Neutrophil (primary cell): ENCODE results near the gene SLC6A7.
"Not testable (repeated sequence)": the region's sequence is repeated elsewhere in the genome, so short reads cannot be mapped to it uniquely, and the experiment has no call there.

Experiments used
- H3K27ac ChIP-seq: fragments of 200-600 bp; sonication (generic); 2 replicates; pipeline ENCODE4 v1.5.1; 2016; ENCODE audit warnings: mild to moderate bottlenecking, moderate library complexity
- H3K27me3 ChIP-seq: fragments of 200-600 bp; sonication (generic); 2 replicates; pipeline ENCODE4 v1.6.0; 2016; ENCODE audit warnings: mild to moderate bottlenecking
- H3K36me3 ChIP-seq: fragments of 200-600 bp; sonication (generic); 2 replicates; pipeline ENCODE4 v1.5.1; 2017
- H3K4me1 ChIP-seq, 2 experiments: fragments of 200-600 bp in 1 of 2; sonication (generic) in 1 of 2; 1 replicate in 1 of 2; 2 replicates in 1 of 2; pipeline versions ENCODE4 v1.5.1 to v1.6.1; 2013 to 2016; ENCODE audit warnings: low read depth in 1 of 2, low read length in 1 of 2, mild to moderate bottlenecking in 1 of 2, moderate library complexity in 1 of 2; ENCODE audit not compliant: control insufficient read depth in 1 of 2, insufficient read depth in 1 of 2
- H3K4me3 ChIP-seq, 2 experiments: fragments of 200-600 bp in 1 of 2; sonication (generic) in 1 of 2; 1 replicate in 1 of 2; 2 replicates in 1 of 2; pipeline ENCODE4 v1.5.1; 2013 to 2016; ENCODE audit warnings: low read depth in 1 of 2, low read length in 1 of 2, mild to moderate bottlenecking in 1 of 2, moderate library complexity in 1 of 2
- H3K9me3 ChIP-seq: fragments of 200-600 bp; sonication (generic); 2 replicates; pipeline ENCODE4 v1.5.1; 2016
- TF ChIP-seq, protein P1 (sequence below): fragments of 200-600 bp; sonication (generic); IDR thresholded peaks from 2 replicates; pipeline ENCODE4 v1.5.1; 2016; ENCODE audit warnings: antibody characterized with exemption

Gene SLC6A7

DNA sequence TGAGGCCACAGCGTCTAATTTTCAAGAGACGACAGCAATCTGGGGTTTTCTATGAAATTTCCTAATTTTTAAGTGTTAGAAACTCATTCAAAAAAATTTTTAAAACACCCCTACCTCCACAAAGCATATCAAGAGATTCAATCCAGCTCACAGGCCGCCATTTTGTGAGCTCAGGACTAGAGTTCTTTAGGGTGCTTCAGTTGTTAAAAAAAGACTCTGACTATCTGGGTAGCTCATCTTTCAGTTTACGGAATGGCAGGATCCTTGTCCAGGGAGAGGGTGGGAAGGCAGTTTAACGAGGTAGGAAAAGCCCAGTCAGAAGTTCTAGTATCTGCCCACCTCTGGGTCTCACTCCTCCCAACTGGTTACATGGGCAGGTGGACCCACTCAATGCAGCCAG, 56.6 kb downstream of the SLC6A7 start:
- Histone ChIP-seq H3K9me3 (no peaks in the 10 kb centered on the region), H3K27ac (no peak overlapping the region), H3K4me3 (no peak overlapping the region), H3K27me3 (no peaks in the 10 kb centered on the region), H3K4me1 (no peaks in the 10 kb centered on the region), H3K36me3 (no peaks in the 10 kb centered on the region)
- TF ChIP-seq, protein P1, sequence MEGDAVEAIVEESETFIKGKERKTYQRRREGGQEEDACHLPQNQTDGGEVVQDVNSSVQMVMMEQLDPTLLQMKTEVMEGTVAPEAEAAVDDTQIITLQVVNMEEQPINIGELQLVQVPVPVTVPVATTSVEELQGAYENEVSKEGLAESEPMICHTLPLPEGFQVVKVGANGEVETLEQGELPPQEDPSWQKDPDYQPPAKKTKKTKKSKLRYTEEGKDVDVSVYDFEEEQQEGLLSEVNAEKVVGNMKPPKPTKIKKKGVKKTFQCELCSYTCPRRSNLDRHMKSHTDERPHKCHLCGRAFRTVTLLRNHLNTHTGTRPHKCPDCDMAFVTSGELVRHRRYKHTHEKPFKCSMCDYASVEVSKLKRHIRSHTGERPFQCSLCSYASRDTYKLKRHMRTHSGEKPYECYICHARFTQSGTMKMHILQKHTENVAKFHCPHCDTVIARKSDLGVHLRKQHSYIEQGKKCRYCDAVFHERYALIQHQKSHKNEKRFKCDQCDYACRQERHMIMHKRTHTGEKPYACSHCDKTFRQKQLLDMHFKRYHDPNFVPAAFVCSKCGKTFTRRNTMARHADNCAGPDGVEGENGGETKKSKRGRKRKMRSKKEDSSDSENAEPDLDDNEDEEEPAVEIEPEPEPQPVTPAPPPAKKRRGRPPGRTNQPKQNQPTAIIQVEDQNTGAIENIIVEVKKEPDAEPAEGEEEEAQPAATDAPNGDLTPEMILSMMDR: no peak

- no peaks in the 10 kb centered on the region for H3K27me3 ChIP-seq
- H3K36me3 ChIP-seq: no peaks in the 10 kb centered on the region
- no peaks in the 10 kb centered on the region for H3K9me3 ChIP-seq
- TF ChIP-seq, protein P1: no peak
- no peak overlapping the region for H3K4me3 ChIP-seq
- H3K27ac ChIP-seq: no peak overlapping the region
- H3K4me1 ChIP-seq: no peaks in the 10 kb centered on the region
Measured at GRCh38 chr5:150246835-150247234, 57.0 kb downstream of the SLC6A7 start.

- no peaks in the 10 kb centered on the region for H3K27me3 ChIP-seq
- no peak overlapping the region for H3K27ac ChIP-seq
- H3K4me3 ChIP-seq: no peak overlapping the region
- TF ChIP-seq, protein P1: no peak
- no peaks in the 10 kb centered on the region for H3K36me3 ChIP-seq
- H3K4me1 ChIP-seq: no peaks in the 10 kb centered on the region
- no peaks in the 10 kb centered on the region for H3K9me3 ChIP-seq
Measured at GRCh38 chr5:150247726-150248125, 57.9 kb downstream of the SLC6A7 start.

DNA sequence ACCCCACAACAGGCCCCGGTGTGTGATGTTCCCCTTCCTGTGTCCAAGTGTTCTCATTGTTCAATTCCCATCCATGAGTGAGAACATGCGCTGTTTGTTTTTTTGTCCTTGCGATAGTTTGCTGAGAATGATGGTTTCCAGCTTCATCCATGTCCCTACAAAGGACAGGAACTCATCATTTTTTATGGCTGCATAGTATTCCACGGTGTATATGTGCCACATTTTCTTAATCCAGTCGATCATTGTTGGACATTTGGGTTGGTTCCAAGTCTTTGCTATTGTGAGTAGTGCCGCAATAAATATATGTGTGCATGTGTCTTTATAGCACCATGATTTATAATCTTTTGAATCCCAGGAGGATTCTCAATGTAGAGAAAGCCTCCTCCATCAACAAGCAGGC, 58.6 kb downstream of the SLC6A7 start:
- H3K27ac ChIP-seq, H3K4me1 ChIP-seq, H3K27me3 ChIP-seq, H3K4me3 ChIP-seq, H3K9me3 ChIP-seq, H3K36me3 ChIP-seq: not testable (repeated sequence)

DNA sequence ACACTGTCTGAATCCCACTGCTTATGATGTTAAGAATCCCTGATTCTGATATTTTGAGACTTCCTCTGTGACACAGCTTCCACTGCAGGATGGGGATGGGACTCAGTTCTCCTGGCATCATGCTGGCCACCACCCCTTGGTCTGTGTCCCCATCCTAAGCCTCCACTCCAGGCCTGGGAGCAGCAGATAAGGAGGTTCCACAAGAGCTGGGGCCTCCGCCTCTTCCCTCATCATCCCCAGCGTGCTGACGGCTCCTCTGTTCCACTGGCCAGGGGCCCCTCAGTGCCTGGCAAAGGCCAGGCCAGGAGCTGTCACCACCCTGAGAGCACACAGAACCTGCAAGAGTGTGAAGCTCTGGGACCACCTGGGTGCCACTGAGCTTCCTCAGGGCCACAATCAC, 59.1 kb downstream of the SLC6A7 start:
- TF ChIP-seq, protein P1: no peak
- H3K27me3 ChIP-seq: no peaks in the 10 kb centered on the region

GRCh38 chr5:150249744-150250143, 59.9 kb downstream of the SLC6A7 start:
- Histone ChIP-seq H3K27ac (no peak overlapping the region), H3K4me1 (no peaks in the 10 kb centered on the region), H3K9me3 (no peaks in the 10 kb centered on the region), H3K27me3 (no peaks in the 10 kb centered on the region), H3K4me3 (no peak overlapping the region), H3K36me3 (no peaks in the 10 kb centered on the region)
- TF ChIP-seq, protein P1: no peak

More for the DNA sequence above, 59.1 kb downstream of the SLC6A7 start:
- Histone ChIP-seq H3K4me1 (no peaks in the 10 kb centered on the region), H3K27ac (no peak overlapping the region), H3K4me3 (no peak overlapping the region), H3K9me3 (no peaks in the 10 kb centered on the region), H3K36me3 (no peaks in the 10 kb centered on the region)
